ENCODE measurements around the gene SLC24A2.

- TF ChIP-seq CTCF (IDR thresholded peaks at IDR 0.05) (no peak), POLR2A (IDR thresholded peaks at IDR 0.05) (no peak)
Measured at GRCh38 chr9:19800884-19801283, 12.0 kb upstream of the SLC24A2 start.

All from lower leg skin (tissue), 3 donors.